Measurements from ENCODE around the gene RSPH6A. TPM values are rescaled to one million over a fixed set of nuclear protein-coding genes. Genes with fewer than 3 reads are reported as not detected.
A peak's percentile ranks its signal among the peaks of the same experiment; 100 is the strongest.

RSPH6A gene
- total and polyA plus RNA-seq, 10 of the 15 experiments (the other 5 are each of a cell fraction or from before 2014, with no cell fraction given), result 0.03 to 0.41 (median 0.22) TPM; not detected in 4

GRCh38 chr19:45809643-45810159, 5.4 kb downstream of the RSPH6A start:
- Histone ChIP-seq H2AFZ (ENCODE audit: control insufficient read depth, low read depth, low read length) (peak overlapping the region; percentile 61), H3K79me2 (ENCODE audit: control insufficient read depth, insufficient read depth, low read length) (no peaks in the 10 kb centered on the region), H3K27me3 (replicated peaks in 1 of 2; ENCODE audit: control insufficient read depth in 2 of 2, insufficient read depth in 2 of 2, low read length in 1 of 2) (no peaks in the 10 kb centered on the region), H3K9ac (ENCODE audit: control insufficient read depth, insufficient read depth, low read length) (peak overlapping the region; percentile 50; the same call in 1 of the 2 replicates), H4K20me1 (ENCODE audit: control insufficient read depth, insufficient read depth) (no peaks in the 10 kb centered on the region), H3K9me3 (replicated peaks; ENCODE audit: control insufficient read depth, insufficient read depth, low read length) (no peaks in the 10 kb centered on the region), H3K4me1 (ENCODE audit: control insufficient read depth, insufficient read depth, low read length) (peaks cover 12% of the 10 kb centered on the region), H3K4me3 (no peak overlapping the region), H3K36me3 (ENCODE audit: control insufficient read depth in 2 of 2, insufficient read depth in 2 of 2, low read length in 1 of 2) (no peaks in the 10 kb centered on the region), H3K27ac (ENCODE audit: control insufficient read depth, insufficient read depth) (peak overlapping the region; percentile 45; the same call in 1 of the 2 replicates), H3K4me2 (ENCODE audit: control insufficient read depth, insufficient read depth) (peak overlapping the region; percentile 66)
- intact Hi-C loops (cut with micrococcal nuclease; ENCODE audit: unreplicated experiment), result loop anchor here (10.0 kb wide), 1 partner anchor 185 kb away; the partner anchor contains the start of gene CCDC61
- ChIA-PET RAD21 (ENCODE audit: unreplicated experiment) (interaction anchor here (0.6 kb wide), 1 partner anchor 7 kb away, joined by 3 read pairs; no protein-coding TSS in a partner anchor), SMC1A (ENCODE audit: uncharacterized antibody, unreplicated experiment) (interaction anchor here (1.0 kb wide), 1 partner anchor 40 kb away, joined by 4 read pairs; the partner anchor contains the start of gene SIX5), CTCF (no interaction called here), POLR2A (interaction anchor here (0.7 kb wide), 1 partner anchor 1769 kb away, joined by 6 read pairs; no protein-coding TSS in a partner anchor)
- peak; percentile 7 for FAIRE-seq
- TF ChIP-seq JUNB (IDR thresholded peaks at IDR 0.05) (peak; percentile 21; the same call in 1 of the 2 replicates), CREB1 (IDR thresholded peaks at IDR 0.05; ENCODE audit: low read depth) (no peak), ZBTB11 (CRISPR knock-in tag; IDR thresholded peaks at IDR 0.05) (no peak), RUNX3 (IDR thresholded peaks at IDR 0.05; ENCODE audit: low read length) (peak; percentile 33; the same call in 1 of the 2 replicates), JUND (IDR thresholded peaks at IDR 0.05; ENCODE audit: low read depth, low read length) (no peak), RCOR1 (conservative IDR thresholded peaks at IDR 0.05; ENCODE audit: low read depth, low read length) (no peak), HDAC2 (IDR thresholded peaks at IDR 0.05) (no peak), NRF1 (conservative IDR thresholded peaks at IDR 0.05; ENCODE audit: low read depth, low read length) (no peak), TCF12 (IDR thresholded peaks at IDR 0.05; ENCODE audit: low read depth, low read length) (peak; percentile 78; the same call in 1 of the 2 replicates), E2F4 (IDR thresholded peaks at IDR 0.05; ENCODE audit: low read depth, low read length) (no peak), HDAC6 (IDR thresholded peaks at IDR 0.05; ENCODE audit: unreplicated experiment) (no peak)
- DNase-seq (ENCODE audit: low read depth, low spot score), result no peak
- 34% methylated on average over 7 of the region's 7 CpGs for WGBS (ENCODE audit: insufficient coverage, insufficient replicate concordance, low lambda C conversion rate, missing lambda C conversion rate)
- in situ Hi-C loops (cut with MboI), result no loop called here
- no TSS peak for BruUV-seq (replicated peaks)
- ATAC-seq, result peak; percentile 58
